Stimulated activated naive B cell treated with anti-CD40 and anti-IgM and Interleukin-4, amounts not matched to agents 10 μg/mL and 1 μg/mL and 100 μg/mL, for 72 hours (primary cell): ENCODE measurements around the gene SEMA6B.

Experiments
- ATAC-seq, 2 donors: fragments of 150-1000 bp; cut with Tn5 transposase; replicated peaks; 2 replicates each; pipeline ENCODE4 v1.10.0; 2021; ENCODE audit warnings: moderate library complexity in 1 of 2
- DNase-seq: peaks from one replicate; pipeline ENCODE4 v3.0.0; 2021
- H3K27ac Mint-ChIP-seq: one replicate; pipeline ENCODE4 v1.8.0; 2022; ENCODE audit warnings: mild to moderate bottlenecking, mixed read lengths
- H3K27me3 Mint-ChIP-seq, 2 donors: one replicate each; pipeline ENCODE4 v1.8.0; 2022; ENCODE audit warnings: mixed read lengths in 2 of 2
- H3K36me3 Mint-ChIP-seq, 2 donors: one replicate each; pipeline ENCODE4 v1.8.0; 2022; ENCODE audit warnings: mixed read lengths in 2 of 2, mild to moderate bottlenecking in 1 of 2
- H3K4me1 Mint-ChIP-seq, 2 donors: one replicate each; pipeline ENCODE4 v1.8.0; 2022; ENCODE audit warnings: mixed read lengths in 2 of 2, mild to moderate bottlenecking in 1 of 2
- H3K4me3 Mint-ChIP-seq, 2 donors: one replicate each; pipeline ENCODE4 v1.8.0; 2022; ENCODE audit warnings: mild to moderate bottlenecking in 2 of 2, mixed read lengths in 2 of 2, moderate library complexity in 1 of 2
- H3K9me3 Mint-ChIP-seq, 2 donors: one replicate each; pipeline ENCODE4 v1.8.0; 2022; ENCODE audit warnings: mixed read lengths in 2 of 2, mild to moderate bottlenecking in 1 of 2

SEMA6B gene

DNA sequence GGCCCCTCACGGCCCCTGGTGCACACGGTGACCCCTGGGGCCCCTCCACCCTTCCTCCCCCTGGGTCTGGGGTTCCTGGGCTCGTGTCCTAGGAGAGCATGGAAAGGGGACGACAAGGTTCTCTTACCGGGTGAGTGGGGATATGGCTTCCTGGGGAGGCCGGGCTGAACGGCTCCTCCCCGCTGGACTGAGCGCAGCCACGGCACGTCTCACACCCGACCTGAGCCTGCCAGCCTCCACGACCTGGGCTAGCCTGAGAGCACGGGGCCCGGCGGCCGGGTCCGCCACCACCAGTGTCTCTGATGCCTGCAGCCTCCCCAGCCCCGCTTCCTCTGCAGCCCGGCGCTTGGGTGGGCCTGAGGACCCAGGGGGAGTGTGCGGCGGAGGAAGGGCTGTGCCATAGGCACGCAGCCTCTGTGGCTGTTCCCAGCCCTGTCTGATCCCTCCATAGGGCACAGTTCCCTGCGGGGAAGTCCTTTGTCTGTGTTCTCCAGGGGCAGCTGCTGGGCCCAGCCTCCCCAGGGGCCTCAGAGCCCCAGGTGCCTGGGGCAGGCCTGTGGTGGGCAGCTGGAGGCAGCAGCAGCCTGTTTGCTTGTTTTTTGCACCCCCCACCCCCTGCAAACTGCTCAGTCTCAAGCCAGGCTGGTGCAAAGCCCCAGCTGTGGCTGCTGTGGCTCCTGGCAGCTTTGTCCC is 56.2 kb downstream of the SEMA6B start:
- Mint-ChIP-seq H3K4me1 (peaks cover 2 to 12% of the 10 kb centered on the region in 2 donors), H3K27me3 (no peaks in the 10 kb centered on the region), H3K36me3 (peaks cover 45 to 51% of the 10 kb centered on the region in 2 donors), H3K9me3 (peaks cover 0 to 1% of the 10 kb centered on the region in 2 donors), H3K27ac (no peak overlapping the region), H3K4me3 (no peak overlapping the region)
- no peak for ATAC-seq
- DNase-seq = no peak

DNA sequence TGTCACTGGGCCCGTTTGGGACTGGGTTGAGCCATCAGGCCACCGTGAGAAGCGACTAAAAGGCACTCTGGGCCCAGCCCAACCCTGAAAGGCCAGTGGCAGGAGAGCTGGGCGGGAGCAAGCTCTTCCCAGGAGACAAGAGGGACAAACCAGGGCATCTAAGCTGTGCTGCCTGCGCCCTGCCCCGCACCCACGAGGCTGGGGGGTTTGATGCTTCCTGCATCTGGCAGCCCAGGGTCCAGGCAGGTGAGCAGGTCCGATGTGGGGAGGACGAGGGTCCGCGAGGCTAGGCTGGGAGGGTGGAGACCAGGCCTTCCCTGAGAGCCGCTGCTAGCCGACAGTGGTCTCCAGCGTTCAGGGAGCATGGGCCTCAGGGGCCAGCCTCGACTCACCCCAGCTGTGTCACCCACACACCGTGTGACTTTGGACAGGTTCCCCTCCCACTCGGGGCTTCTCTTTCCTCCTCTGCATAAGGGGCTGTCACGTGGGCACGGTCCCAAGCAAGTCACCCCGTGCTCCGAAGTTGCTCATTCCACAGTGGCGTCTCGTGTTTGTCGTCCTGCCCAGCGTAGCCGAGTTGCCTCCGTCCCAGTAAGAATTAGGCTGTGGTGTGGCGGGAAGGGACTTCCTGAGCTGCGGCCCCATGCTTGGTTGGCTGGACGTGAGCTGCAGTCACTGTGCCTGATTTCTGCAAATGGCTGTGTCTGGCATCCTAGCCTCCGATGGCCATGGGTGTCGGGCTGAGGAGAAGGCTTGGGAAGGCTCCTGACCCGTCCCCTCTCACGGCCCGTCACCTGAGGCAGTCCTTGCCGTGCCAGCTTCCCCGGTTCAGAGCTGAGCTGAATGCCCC is 57.0 kb downstream of the SEMA6B start:
- DNase-seq (no peak), ATAC-seq (no peak)
- H3K27me3 Mint-ChIP-seq = no peaks in the 10 kb centered on the region
- no peak overlapping the region for H3K27ac Mint-ChIP-seq
- H3K36me3 Mint-ChIP-seq = peaks cover 50 to 55% of the 10 kb centered on the region in 2 donors
- H3K4me3 Mint-ChIP-seq = no peak overlapping the region
- H3K4me1 Mint-ChIP-seq = peaks cover 2 to 12% of the 10 kb centered on the region in 2 donors
- H3K9me3 Mint-ChIP-seq = peaks cover 0 to 1% of the 10 kb centered on the region in 2 donors

DNA sequence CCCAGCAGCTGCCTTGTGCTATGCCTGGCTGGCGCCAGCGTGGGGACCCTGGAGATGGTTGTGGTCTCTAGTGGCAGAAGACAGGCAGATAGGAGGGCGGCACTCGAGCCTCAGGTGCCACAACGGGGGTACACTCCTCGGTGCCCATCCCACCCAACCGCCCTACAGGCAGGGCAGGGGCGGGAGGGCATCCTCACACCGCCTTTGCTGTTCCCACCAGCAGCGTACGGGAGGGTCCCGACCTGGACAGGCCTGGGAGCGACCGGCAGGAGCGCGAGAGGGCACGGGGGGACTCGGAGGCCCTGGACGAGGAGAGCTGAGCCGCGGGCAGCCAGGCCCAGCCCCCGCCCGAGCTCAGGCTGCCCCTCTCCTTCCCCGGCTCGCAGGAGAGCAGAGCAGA is 57.8 kb downstream of the SEMA6B start:
- ATAC-seq (no peak), DNase-seq (no peak)
- peaks cover 0 to 1% of the 10 kb centered on the region in 2 donors for H3K9me3 Mint-ChIP-seq
- no peaks in the 10 kb centered on the region for H3K27me3 Mint-ChIP-seq
- no peak overlapping the region for H3K4me3 Mint-ChIP-seq
- H3K36me3 Mint-ChIP-seq = peaks cover 51 to 56% of the 10 kb centered on the region in 2 donors
- no peak overlapping the region for H3K27ac Mint-ChIP-seq
- H3K4me1 Mint-ChIP-seq = peaks cover 2 to 12% of the 10 kb centered on the region in 2 donors

DNA sequence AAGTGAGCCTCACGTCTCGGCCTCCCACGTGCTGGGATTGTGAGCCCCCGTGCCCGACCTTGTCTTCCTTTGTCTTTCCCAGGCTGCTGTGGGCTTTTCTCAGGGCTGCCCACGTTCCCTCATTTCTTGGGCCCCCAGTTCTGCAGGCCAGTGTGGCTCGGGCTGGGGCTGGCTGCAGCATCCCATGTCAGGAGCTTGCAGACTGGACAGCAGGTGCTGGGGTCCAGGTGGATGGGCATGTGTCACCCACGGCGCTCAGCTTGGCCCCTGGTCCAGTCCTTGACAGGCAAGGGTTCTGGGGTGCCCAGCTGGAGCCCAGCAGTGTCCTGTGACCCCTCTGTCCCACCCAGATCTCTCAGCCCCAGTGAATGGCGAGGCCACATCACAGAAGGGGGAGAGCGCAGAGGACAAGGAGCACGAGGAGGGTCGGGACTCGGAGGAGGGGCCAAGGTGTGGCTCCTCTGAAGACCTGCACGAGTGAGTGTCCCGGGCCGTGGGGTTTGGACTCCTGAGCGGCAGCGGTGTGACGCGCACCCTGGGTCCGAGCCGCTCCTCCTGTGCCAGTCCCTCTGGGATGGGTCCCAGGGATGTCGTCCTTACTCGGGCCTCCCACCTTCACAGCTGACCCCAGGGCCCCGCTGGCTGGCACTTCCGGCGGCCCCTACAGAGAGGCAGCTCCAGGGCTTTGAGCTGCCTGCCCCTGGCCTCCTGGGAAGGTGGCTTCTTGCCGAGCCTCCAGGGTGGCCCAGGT is 58.5 kb downstream of the SEMA6B start:
- H3K4me3 Mint-ChIP-seq = no peak overlapping the region
- DNase-seq (no peak), ATAC-seq (no peak)
- H3K27me3 Mint-ChIP-seq = no peaks in the 10 kb centered on the region
- H3K4me1 Mint-ChIP-seq = peaks cover 0 to 12% of the 10 kb centered on the region in 2 donors
- no peak overlapping the region for H3K27ac Mint-ChIP-seq
- peaks cover 0 to 1% of the 10 kb centered on the region in 2 donors for H3K9me3 Mint-ChIP-seq
- peaks cover 44 to 50% of the 10 kb centered on the region in 2 donors for H3K36me3 Mint-ChIP-seq

DNA sequence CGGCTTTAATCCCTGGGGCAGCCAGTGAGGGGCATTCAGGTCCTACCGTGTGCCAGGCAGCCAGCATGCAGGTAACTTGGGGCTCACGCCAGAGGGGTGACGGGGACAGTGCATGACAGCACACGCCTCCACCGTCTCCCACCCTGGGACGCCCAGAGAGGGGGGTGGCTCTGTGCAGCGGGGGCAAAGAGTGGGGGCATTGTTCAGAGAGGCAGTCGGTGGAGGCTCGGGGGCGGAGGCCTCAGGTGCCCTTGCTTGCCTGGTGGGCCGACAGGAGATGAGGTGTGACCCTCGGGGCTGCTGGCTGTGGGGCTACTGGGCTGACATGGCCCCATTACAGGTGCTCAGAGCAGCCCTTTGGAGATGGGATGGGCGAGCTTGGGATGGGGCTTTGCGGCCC is 59.6 kb downstream of the SEMA6B start:
- Mint-ChIP-seq H3K4me1 (peaks cover 0 to 4% of the 10 kb centered on the region in 2 donors), H3K4me3 (no peak overlapping the region), H3K27ac (peak overlapping the region; percentile 47), H3K36me3 (peaks cover 33 to 47% of the 10 kb centered on the region in 2 donors), H3K9me3 (no peaks in the 10 kb centered on the region), H3K27me3 (no peaks in the 10 kb centered on the region)
- no peak for ATAC-seq
- DNase-seq = no peak

DNA sequence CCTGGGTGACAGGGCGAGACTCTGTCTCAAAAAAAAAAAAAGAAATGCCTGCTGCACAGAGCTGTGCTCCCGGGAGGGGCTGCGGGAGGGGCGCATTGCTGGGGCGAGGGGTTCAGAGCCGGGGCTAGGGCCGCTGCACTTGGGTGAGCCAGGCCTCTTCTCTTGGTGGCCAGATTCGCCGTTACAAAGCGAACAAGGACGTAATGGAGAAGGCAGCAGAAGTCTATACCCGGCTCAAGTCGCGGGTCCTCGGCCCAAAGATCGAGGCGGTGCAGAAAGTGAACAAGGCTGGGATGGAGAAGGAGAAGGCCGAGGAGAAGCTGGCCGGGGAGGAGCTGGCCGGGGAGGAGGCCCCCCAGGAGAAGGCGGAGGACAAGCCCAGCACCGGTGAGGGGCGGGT is 60.2 kb downstream of the SEMA6B start:
- no peak for DNase-seq
- H3K27me3 Mint-ChIP-seq = no peaks in the 10 kb centered on the region
- no peak overlapping the region for H3K4me3 Mint-ChIP-seq
- ATAC-seq = no peak
- H3K9me3 Mint-ChIP-seq = no peaks in the 10 kb centered on the region
- no peak overlapping the region for H3K27ac Mint-ChIP-seq
- H3K36me3 Mint-ChIP-seq = peaks cover 31 to 47% of the 10 kb centered on the region in 2 donors
- H3K4me1 Mint-ChIP-seq = no peaks in the 10 kb centered on the region

DNA sequence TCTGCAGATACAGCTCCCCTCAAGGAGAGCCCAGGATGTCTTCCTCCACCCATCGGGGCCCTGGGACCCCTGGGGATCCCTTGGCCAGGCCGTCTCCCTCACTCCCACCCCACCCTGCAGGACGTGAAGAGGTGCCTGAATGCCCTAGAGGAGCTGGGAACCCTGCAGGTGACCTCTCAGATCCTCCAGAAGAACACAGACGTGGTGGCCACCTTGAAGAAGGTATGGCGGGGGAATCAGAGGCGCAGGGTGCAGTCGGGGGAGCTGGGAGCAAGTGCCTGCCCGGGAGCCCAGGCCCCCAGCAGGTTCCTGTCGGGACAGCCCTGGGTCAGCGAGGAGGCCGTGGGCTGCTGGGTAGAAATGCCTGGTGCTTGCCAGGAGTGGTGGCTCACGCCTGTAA is 60.8 kb downstream of the SEMA6B start:
- Mint-ChIP-seq H3K36me3 (peaks cover 28 to 42% of the 10 kb centered on the region in 2 donors), H3K4me3 (no peak overlapping the region), H3K27me3 (no peaks in the 10 kb centered on the region), H3K9me3 (no peaks in the 10 kb centered on the region), H3K4me1 (no peaks in the 10 kb centered on the region), H3K27ac (no peak overlapping the region)
- DNase-seq (no peak), ATAC-seq (no peak)

DNA sequence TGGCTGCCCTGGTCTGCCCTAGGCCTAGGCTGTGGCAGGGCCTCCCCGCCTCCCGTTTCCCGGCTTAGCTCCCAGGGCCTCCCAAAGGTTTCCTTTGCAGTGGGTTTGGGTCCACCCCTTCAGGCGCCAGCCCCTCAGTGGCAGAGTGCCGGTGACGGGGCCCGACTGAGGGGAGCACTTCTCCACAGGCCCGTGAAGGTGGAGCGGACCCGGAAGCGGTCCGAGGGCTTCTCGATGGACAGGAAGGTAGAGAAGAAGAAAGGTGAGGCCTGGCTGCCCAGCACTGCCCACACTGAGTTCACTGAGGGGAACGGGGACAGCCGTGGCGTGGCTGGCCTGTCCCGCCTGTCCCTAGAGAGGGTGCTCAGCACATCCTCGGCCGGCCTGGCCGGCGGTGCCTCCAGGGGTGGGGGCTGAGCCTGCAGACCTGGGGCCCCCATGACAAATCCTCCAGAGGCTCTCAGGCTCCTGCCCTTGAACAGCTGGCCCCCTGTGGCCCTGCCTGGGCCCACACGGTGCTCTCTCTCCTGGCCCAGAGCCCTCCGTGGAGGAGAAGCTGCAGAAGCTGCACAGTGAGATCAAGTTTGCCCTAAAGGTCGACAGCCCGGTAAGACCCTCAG is 61.6 kb downstream of the SEMA6B start:
- no peak overlapping the region for H3K27ac Mint-ChIP-seq
- peaks cover 31 to 42% of the 10 kb centered on the region in 2 donors for H3K36me3 Mint-ChIP-seq
- no peak for ATAC-seq
- no peak overlapping the region for H3K4me3 Mint-ChIP-seq
- H3K27me3 Mint-ChIP-seq = no peaks in the 10 kb centered on the region
- no peak for DNase-seq
- no peaks in the 10 kb centered on the region for H3K4me1 Mint-ChIP-seq
- no peaks in the 10 kb centered on the region for H3K9me3 Mint-ChIP-seq

DNA sequence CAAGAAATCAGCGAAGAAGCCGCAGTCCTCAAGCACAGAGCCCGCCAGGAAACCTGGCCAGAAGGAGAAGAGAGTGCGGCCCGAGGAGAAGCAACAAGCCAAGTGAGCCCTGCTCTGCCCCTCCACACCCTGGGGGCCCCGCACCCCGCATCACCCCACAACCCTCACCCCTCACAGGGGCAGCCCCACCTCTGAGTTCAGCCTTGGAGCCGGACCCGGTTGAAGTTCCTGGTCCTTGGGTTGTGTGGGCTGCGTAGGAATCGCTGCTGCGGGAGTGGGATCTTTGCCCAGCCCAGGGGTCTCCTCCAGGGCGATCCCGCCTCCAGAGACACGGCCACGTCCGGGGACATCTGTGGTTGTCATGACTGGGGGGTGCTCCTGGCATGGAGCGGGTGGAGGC is 63.2 kb downstream of the SEMA6B start:
- no peak for ATAC-seq
- Mint-ChIP-seq H3K4me1 (no peaks in the 10 kb centered on the region), H3K27me3 (no peaks in the 10 kb centered on the region), H3K36me3 (peaks cover 27 to 39% of the 10 kb centered on the region in 2 donors), H3K4me3 (no peak overlapping the region), H3K27ac (no peak overlapping the region), H3K9me3 (no peaks in the 10 kb centered on the region)
- no peak for DNase-seq

DNA sequence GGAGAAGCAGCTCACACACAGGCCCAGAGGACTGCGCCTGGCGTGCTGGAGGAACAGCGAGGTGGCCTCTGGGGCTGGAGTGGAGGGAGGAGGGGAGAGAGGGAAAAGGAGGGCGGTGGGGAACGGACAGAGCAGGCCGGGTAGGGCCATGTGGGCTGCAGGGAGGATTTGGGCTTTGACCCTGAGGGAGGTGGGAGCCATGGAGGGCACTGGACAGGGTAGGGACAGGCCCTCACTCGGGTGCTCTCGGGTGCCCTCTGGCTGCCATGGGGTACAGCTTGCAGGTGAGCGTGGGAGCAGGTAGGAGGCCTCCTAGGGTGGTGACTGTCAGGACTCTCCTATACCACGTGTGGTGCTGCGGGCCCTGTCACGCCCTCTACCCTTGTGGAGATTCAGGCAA is 64.0 kb downstream of the SEMA6B start:
- no peak overlapping the region for H3K27ac Mint-ChIP-seq
- no peaks in the 10 kb centered on the region for H3K4me1 Mint-ChIP-seq
- ATAC-seq (peak in 1 of 2 donors; percentile 38), DNase-seq (no peak)
- no peaks in the 10 kb centered on the region for H3K27me3 Mint-ChIP-seq
- H3K36me3 Mint-ChIP-seq = peaks cover 26 to 37% of the 10 kb centered on the region in 2 donors
- H3K9me3 Mint-ChIP-seq = no peaks in the 10 kb centered on the region
- no peak overlapping the region for H3K4me3 Mint-ChIP-seq

DNA sequence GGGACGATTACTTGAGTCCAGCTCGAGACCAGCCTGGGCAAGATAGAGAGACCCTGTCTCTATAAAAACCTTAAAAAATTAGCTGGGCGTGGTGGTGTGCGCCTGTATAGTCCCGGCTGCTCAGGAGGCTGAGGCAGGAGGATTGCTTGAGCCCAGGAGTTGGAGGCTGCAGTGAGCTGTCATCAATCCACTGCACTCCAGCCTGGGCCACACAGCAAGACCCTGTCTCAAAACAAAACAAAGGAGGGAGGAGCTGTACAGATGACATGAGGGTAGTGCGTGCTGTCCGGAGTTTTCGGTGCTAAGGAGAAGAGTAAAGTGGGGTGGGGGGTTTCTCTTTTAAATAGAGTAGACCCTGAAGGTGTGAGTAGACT is 64.8 kb downstream of the SEMA6B start:
- no peak for DNase-seq
- Mint-ChIP-seq H3K4me3 (no peak overlapping the region), H3K4me1 (no peaks in the 10 kb centered on the region), H3K9me3 (no peaks in the 10 kb centered on the region), H3K27ac (no peak overlapping the region), H3K36me3 (peaks cover 27 to 37% of the 10 kb centered on the region in 2 donors), H3K27me3 (no peaks in the 10 kb centered on the region)
- no peak for ATAC-seq

DNA sequence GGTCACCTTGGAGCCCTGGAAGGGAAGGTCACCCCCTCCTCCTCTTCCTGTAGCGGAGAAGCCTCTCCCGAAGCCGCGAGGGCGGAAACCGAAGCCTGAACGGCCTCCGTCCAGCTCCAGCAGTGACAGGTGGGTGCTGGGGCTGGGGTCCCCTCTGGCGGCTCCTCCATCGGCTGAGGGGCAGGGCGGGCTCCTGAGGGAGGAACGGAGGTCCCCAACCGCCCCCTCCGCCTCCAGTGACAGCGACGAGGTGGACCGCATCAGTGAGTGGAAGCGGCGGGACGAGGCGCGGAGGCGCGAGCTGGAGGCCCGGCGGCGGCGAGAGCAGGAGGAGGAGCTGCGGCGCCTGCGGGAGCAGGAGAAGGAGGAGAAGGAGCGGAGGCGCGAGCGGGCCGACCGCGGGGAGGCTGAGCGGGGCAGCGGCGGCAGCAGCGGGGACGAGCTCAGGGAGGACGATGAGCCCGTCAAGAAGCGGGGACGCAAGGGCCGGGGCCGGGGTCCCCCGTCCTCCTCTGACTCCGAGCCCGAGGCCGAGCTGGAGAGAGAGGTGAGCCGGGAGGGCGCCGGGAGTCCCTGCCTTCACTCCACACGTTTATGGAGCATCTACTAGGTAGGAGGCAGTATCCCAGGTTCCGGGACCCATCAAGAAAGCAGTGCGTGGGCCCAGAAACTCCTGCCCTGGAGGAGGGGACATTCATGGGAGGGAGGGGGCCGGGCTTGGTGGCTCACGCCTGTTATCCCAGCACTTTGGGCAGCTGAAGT is 65.4 kb downstream of the SEMA6B start:
- H3K4me1 Mint-ChIP-seq = no peaks in the 10 kb centered on the region
- no peak overlapping the region for H3K27ac Mint-ChIP-seq
- no peak for ATAC-seq
- no peaks in the 10 kb centered on the region for H3K27me3 Mint-ChIP-seq
- no peak for DNase-seq
- peaks cover 29 to 32% of the 10 kb centered on the region in 2 donors for H3K36me3 Mint-ChIP-seq
- H3K9me3 Mint-ChIP-seq = no peaks in the 10 kb centered on the region
- no peak overlapping the region for H3K4me3 Mint-ChIP-seq

DNA sequence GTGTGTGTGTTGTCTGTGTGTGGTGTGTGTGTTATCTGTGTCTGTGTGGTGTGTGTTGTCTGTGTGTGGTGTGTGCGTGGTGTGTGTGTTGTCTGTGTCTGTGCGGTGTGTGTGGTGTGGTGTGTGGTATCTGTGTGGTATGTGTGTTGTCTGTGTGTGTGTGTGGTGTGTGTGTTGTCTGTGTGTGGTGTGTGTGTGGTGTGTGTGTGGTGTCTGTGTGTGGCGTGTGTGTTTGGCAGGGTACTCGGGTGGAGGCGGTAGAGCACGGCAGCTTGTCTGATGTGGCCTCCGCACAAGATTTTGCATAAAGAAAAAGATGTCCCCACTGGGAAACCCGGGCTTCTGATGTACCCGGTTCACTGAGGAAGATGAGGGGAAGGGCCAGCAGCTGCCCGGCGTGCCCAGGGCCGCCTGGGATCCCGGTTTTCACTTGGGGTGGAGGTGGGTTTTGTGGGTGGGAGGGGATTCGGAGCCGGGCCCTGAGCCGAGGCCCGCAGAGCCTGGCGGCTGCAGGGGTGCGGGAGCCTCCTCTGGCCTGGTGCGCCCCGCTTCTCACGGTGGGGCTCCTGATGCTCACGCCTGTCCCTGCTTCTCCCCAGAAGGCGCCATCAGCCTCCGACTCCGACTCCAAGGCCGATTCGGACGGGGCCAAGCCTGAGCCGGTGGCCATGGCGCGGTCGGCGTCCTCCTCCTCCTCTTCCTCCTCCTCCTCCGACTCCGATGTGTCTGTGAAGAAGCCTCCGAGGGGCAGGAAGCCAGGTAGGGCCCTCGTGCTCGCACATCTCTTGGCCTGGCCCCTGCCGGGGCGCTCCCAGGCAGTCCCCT is 66.2 kb downstream of the SEMA6B start:
- ATAC-seq (peak in 1 of 2 donors; percentile 51), DNase-seq (no peak)
- Mint-ChIP-seq H3K4me1 (no peaks in the 10 kb centered on the region), H3K27me3 (no peaks in the 10 kb centered on the region), H3K36me3 (peaks cover 27 to 35% of the 10 kb centered on the region in 2 donors), H3K4me3 (no peak overlapping the region), H3K9me3 (no peaks in the 10 kb centered on the region), H3K27ac (no peak overlapping the region)
